ENCODE results near the gene KATNAL2.

KATNAL2 gene

DNA sequence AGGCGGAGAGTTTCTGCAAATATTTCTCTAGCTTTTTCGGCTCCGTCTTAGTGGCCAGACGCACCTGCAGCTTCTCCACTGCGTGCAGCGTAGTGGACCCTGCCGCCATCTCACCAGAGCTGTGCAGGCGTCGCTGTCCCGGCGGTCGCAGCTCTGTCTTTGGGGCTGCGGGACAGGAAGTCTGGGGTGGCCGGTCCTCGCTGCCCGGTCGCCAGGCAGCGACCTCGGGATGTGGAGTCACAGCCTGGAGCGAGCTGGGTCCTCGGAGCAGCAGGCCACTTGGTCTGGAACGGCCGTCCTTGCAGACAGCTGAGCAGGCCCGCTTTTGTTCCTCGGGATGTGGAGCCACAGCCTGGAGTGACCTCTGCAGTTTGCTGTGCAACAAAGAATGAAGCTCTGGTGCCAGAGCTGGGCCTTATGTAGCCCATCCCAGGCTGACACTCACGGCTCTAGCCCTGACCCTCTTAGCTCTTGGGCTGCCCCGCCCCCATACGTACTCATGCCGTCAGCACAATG, 117.8 kb downstream of the KATNAL2 start, which contains the start of gene ELOA2:
ELOA2 (minus strand) TSS at position 466 of the 516 bp plus-strand sequence; CDS start at position 109, 357 bp downstream.
- no peak for DNase-seq (ENCODE audit: low read depth in 2 of 2)

DNA sequence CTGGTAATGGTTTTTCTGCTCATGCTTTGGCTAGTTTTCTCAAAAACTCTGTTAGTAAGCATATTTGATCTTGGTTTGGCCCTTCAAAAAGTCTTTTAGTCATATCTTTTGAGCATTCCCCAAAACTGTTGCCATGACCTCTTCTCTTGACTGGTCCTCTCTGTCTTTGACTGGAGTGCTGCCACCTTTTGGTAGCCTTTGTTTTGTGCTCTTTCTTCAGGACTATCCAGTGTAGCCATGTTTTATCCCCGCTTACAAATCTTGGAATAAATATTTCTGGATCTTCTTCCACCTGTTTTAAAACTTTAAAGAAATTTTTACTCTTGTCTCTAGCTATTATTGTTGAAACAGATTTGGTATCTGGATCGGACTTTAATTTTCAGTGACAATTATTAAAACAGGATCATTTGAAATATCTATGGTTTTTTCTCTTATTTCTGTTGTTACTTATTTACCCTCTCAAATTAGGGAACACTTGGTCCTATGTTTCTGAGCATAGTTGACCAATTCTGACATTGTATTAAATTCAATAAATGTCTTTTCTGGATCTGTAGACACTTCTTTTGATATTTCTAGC, 119.0 kb downstream of the KATNAL2 start:
- DNase-seq (ENCODE audit: low read depth in 2 of 2) = no peak

DNA sequence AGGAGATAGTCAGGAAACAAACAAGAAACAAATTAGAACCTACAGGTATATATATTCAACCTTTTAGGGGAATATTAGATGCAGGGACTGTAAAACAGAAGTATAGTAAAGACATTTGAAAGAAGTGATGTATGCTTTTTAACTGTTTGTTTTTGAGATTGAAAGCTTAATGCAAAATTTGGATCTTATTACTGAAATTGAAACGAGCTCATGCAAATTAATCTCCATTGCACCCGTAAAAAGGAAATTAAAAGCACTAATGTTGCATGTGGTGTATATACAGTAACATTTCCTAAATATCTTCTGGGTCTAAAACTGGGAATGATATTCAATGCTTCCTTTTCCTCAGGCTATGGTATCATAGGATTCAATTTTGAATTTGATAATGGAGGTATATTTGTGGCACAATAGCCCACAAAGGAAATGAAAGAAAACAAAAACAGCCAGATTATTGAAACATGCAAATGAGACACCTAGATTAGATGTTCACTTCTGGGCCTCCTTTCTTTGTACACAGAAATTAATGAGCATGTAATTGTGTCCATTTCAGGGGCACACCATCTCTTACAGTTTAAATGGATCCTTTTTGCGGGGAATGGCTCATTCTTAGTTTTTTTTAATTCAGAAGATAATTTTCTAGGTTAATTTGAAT, 119.7 kb downstream of the KATNAL2 start:
- no peak for DNase-seq (ENCODE audit: low read depth in 2 of 2)

DNA sequence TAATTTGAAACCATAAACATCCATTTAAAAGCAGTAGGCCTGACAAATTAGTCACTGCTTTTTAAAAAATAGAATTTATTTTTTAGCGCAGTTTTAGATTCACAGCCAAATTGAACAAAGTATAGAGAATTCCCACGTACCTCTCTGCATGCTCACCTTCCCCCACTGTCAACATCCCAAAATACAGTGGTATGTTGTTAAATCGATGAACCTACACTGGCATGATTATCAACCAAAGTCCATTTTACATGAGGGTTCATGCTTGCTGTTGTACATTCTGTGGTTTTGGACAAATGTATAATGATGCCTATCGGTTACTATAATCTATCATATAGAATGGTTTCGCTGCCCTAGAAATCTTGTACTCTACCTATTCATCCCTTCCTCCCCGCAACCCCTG, 123.6 kb downstream of the KATNAL2 start:
- DNase-seq (ENCODE audit: low read depth in 2 of 2) = no peak

DNA sequence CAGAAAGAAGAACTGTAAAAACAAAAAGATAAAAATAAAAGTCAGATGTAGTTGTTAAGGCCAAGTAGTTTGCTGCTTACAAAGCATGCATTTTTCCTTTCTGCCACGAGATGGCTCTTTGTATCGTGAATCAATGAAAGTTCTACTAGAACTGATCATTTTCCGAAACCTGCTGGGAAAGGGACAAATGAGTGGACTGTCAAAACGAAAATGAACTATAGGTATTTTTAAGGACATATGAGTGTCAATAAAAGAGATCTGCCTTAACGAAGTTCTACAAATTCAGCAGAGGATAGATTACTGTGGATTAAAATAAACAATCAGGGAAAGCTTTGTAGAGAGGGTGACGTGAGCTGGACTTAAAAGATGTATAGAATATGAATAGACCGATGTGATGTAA, 133.1 kb downstream of the KATNAL2 start:
- DNase-seq (ENCODE audit: low read depth in 2 of 2) = no peak

DNA sequence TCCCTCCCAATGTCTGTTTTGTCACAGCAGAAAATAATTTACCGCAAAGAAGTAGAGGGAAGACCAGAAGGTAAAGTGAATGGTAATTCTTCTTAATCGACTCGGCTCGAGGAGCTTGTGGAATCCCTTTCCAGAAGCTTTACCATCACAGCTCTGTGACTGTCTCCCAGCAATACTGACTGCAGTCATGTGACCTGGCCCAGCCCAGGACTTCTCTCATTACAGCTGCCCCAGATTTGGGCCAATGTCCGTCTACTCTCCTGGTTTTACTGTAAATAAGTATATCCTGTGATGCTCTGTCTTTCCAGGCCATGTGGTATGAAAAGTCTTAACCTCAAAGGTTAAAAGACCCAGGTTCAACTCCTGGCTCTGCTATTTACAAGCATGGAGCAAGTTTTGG, 137.0 kb downstream of the KATNAL2 start:
- DNase-seq (ENCODE audit: low read depth in 2 of 2) = no peak

DNA sequence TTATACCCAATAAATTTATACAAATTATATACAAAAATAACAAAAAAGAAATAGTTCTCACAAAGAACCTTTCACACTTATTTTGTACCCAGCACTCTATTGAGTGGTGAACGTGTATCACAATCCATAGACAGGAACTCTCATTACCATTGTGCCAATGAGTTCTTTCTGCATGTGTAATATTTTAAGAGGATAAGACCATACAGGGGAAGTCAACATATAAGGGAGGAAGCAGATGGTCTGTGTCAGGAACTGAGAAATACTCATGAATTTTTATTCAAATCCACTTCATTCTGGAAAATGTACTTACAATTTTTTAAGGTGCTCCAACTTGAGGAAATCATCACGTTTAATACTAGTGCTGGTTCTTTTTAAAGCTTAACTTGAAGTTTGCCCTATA, 145.1 kb downstream of the KATNAL2 start:
- DNase-seq (ENCODE audit: low read depth in 2 of 2) = no peak

DNA sequence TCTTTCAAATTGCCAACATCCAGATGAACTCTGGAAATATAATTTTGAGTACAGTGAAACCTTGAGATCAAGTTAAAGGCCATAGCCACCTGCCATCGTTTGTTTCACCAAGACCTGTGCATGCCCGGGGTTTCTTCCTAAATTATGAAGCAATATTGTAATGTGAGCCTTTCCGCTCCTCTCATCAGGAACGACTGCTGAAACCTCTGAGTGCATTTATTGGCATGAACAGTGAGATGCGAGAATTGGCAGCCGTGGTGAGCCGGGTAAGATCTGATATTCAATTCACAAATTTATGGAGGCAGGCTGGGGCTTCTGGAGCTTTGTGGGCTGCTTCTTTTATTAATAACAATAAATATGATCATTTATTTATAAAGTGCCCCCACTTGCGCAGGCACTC, 145.7 kb downstream of the KATNAL2 start:
- no peak for DNase-seq (ENCODE audit: low read depth in 2 of 2)

DNA sequence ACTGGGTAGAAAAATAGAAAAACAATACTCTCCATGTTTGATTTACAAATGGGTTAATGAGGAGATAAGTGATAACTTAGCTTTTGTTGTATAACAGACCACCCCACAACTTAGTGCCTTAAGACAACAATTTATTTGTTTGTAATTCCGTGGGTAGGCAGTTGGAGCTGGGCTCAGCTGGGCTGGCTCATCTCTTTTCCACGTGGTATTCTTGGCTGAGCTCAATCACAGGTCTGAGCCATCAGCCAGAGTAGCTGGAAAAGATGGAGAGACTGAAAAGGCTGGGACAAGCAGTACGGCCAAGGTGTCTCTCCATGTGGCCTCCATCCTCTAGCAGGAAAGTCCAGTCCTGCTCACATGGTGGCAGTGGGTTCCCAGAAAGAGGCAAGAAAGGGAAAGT, 150.2 kb downstream of the KATNAL2 start:
- no peak for DNase-seq (ENCODE audit: low read depth in 2 of 2)

DNA sequence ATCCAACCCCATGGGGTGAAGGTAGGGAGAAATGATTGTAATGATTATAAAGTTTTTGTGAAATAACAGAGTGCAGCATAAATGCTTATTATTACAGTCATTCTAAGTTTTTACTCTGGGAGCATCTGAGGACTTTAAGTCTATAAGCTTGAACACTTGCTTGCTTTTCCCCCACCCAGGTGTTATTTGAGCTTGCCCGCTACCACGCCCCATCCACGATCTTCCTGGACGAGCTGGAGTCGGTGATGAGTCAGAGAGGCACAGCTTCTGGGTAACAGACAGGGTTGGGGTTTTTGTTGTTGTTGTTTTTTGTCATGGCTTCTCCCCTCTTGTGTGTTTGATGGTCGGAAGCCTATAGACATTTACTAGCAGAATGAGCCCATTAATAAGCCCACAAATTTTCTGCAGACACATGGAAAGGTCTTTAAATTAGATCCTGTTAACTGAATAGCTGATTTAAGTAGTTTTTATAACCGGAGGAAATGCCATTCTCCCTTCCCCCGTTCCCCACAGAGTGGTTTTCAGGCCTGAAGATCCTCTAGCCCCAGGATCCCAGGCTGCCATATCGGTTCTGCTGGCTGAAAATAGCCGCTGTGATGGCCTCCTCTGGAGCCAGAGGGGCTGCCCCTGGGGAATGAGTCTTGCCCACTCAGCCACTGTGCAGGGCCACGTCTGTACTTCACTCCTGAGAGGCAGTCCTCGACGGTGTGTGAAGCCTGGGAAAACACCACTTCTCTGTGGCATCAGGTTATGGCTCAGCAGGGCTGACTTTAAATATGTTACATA, 157.9 kb downstream of the KATNAL2 start:
- DNase-seq (ENCODE audit: low read depth in 2 of 2) = no peak

DNA sequence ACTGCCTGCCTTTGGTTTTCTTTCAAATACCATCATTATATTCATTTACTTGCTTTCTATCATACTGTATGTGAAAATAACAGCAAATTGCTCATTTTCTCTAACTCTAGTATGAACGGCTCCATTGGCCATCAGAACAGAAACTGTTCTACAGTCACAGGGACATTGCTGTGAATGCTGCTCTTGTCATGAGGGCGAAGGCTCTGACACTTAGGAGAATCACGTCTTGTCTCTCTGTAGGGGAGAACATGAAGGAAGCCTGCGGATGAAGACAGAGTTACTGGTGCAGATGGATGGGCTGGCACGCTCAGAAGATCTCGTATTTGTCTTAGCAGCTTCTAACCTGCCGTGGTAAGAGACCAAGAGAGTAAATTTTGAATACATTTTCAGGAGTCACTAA, 159.7 kb downstream of the KATNAL2 start:
- DNase-seq (ENCODE audit: low read depth in 2 of 2) = no peak

DNA sequence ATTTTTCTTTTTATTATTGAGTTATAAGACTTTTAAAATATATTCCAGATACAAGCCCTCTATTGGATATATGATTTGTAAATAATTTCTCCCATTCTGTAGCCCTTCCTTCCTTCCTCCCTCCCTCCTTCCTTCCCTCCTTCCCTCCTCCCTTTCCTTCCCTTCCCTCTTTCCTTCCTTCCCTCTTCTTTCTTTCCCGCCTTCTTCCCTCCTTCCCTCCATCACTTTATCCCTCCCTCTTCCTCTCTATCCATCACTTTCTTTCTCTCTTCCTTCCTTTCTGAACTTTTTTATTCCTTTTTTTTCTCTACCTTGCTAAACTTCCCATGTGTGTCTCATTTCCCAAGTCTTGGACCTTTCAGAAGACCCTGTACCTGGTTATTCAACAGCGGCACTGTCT, 163.5 kb downstream of the KATNAL2 start:
- no peak for DNase-seq (ENCODE audit: low read depth in 2 of 2)

DNA sequence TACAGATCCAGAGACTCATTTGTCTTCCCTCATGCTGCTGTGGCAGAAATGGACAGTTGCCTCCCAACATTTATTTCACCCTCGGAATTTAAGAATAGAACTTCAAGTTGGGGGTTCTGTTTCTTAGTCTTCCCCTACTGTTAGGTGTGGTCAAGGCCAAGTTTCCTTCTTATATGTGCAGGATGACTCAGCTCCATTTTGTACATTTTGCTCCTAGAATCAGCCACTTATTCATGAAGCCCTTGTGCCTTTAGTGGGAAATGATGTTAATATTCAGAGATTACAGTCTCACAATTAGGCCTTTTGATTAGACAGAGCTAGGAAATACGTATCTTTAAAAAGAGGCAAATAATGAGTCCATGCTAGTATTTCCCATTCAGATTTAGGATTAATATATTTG, 164.2 kb downstream of the KATNAL2 start:
- no peak for DNase-seq (ENCODE audit: low read depth in 2 of 2)

DNA sequence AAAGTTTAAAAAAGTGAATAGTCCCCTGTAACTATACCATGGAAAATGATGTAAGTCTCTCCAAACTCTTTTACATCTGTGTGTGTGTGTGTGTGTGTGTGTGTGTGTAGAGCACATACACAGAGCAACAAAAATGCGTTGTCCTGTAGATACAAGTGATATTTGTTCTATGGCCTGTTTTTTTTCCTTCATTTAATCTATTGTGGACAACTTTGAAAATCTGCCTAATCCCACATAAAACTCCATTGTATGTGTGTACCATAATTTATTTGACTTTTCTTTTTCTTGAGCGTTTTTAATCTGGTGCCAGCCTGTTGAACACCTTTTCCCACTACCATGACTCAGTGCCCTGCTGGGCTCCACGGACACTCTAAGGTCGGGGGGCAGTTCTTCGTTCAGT, 170.3 kb downstream of the KATNAL2 start:
- no peak for DNase-seq (ENCODE audit: low read depth in 2 of 2)

DNA sequence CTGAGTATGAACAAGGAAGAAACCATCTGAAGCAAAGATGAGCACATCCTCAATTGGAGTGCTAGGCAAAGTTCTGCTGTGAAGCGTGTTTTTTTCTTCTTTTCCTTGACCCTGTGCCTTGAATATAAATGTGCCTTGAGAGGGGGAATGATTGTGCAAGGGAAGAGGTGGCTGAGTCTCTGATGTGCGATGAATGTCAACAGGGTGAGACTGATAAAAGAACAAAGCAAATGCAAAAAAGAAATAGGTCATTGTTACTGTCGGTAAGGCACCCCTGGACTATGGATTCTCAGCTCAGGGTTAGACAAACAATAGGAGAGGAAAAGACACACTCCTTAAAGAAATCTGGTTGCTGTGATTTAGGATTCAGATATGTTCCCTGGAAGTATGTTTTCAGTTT, 178.4 kb downstream of the KATNAL2 start:
- DNase-seq (ENCODE audit: low read depth in 2 of 2) = no peak

DNA sequence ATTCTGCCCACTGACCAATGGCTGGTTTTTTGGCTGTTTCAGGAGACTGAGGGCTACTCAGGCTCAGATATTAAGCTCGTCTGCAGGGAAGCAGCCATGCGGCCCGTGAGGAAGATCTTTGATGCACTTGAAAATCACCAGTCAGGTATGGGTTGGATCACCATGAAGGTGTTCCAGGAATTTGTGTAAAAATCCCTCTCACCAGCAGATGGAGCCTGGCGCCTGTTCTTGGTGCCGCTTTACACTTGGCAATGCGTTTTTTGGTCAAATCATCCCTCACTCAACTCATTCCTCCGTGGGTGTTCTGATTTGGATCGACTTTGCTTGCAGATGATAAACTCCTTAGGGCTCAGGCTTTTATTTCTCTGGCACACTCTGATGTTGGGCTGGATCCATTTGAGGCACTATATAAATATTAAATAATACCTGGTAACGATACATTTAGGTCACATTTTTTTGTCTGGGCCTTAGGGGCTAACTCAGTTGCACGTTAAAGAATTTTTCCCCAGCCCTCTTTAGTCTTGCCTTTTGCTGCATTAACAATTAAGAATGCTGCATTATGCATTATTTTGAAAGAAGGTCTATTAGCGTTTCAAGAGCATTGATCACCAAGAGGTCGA, 182.9 kb downstream of the KATNAL2 start:
- peak; percentile 36 for DNase-seq (ENCODE audit: low read depth in 2 of 2)

DNA sequence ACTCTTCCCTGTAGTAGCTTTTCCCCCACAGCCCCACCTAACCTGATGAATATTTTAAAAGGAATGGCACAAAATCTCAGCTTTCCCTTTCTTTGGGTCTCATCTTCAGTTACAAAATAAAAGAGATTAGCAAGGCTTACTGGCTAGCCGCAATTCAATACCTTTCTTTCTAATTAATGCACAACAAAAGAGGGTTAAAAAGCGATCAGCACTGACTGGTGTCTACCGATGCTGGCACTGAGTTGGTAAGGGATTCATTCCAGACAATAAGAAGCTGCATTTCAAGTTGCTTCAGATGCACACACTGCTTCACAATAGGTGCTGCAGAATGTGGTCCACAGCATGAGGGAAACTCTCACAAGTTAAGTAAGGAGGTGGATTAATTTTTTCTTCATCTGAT, 191.0 kb downstream of the KATNAL2 start:
- DNase-seq (ENCODE audit: low read depth in 2 of 2) = no peak

DNA sequence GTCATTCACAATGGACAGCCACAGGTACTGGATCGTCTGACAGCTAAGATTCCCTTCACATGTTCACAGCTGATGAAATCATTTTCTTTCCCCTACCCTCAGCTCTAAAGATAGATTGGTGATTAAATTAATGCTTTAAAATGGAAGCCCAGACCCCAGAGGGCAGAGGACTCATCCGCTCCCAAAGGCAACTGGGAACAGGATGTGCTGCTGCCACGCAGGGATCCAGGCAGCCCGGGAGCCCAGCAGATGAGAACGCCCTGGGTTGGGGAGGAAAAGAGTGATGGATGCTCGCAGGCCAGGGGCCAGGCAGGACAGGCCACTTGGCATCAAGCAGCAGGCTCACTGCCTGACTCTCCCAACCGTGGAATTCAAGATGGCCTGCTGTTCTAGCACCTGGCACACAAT, 191.6 kb downstream of the KATNAL2 start:
- no peak for DNase-seq (ENCODE audit: low read depth in 2 of 2)

DNA sequence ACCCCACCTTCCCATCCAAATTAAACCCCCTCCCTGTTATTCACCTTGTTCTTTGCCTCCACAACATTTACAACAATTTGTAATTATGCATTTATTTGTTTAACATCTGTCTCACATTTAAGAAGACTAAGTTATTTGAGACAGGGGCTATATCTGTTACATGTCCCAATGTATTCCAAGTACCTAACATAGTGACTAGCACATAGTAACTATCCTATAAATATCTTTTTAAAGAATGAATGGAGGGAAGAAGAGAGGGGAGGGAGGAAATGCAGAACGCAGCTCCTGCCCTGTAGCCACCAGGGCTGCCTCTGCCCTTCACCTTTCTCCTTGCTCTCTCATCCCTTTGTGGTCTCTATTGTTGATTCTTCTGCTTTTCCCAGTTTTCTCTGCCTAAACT, 192.3 kb downstream of the KATNAL2 start:
- DNase-seq (ENCODE audit: low read depth in 2 of 2) = no peak

DNA sequence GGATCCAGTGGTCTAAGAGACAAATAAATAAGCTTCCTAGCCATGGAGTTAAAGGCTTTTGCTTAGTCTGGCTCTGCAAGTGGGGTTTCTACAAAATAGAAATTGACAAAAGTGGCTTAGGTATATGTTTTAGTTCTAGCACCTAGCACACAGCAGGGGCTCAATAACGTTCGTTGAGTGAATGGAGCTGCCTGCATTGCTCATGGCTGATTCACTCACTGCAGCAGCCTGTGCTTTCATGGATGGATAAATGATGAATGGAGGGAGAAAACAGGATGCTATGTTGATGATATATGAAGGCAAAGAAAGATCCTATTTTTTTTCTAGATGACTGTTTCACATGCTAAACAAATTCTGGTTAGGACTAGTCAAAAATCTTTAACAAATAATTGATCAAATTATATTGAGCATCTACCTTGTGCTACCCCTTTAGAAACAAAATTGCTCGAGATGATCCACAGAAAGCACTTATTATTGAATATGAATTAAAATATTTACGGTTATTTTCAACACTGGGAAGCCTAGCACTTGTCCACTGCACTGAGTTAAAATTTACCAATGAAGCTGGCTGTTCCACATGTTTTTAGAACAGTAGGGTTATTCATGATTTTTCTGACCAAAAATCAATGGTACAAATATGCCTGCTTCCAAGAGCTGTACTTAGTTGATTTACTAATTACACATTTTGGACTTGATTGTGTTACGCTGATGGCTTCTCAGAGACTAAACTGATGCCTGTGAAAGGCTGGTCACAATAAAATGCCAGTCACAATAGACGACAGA, 193.3 kb downstream of the KATNAL2 start:
- no peak for DNase-seq (ENCODE audit: low read depth in 2 of 2)

DNA sequence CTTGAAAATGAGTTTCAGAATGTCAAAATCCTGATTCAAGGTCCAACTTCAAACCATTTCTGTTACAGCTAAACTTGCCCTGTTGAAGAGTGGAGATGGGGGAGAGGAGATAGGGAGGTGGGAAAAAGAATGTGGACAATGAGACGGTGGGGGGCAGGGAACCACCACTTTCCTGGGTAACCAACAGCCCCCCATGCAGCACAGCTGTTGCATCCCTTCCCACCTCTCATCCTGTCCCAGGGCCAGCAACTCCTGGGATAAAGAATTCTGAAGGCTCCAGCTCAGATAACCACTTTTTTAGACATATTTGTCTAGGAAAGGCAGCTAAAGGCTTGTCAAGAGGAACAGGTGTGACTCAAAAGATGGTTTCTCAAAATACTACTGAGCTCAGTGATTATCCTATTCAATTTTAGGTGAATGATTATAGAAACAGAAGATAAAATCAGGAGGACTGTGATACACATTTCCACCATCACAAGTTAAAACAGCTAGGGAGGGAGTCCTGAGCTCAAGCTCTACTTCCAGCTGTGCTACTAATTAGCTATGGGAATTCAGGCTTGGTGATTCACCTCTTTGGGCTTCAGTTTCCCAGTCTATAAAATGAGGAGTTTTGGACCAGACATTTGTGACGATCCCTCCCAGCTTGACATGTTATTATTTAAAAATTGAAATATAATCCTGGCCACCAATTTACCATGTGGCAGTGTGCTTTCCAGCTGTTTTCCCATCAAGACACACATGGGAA, 196.6 kb downstream of the KATNAL2 start:
- no peak for DNase-seq (ENCODE audit: low read depth in 2 of 2)
